Stimulated activated CD4-positive, alpha-beta T cell treated with anti-CD3 and anti-CD28 coated beads, TNF-alpha, amount 100 ng/mL, for 48 hours (primary cell): ENCODE results near the gene SNORC.

Experiments
- DNase-seq, 3 donors: peaks; one replicate each; pipeline ENCODE4 v3.0.0-alpha.2; 2020; ENCODE audit warnings: low read depth in 3 of 3

Gene SNORC

GRCh38 chr2:232926431-232926939 lies 56.4 kb downstream of the SNORC start:
- DNase-seq = no peak

GRCh38 chr2:232927032-232927792 lies 57.1 kb downstream of the SNORC start:
- no peak for DNase-seq

- DNase-seq = no peak
Observed at GRCh38 chr2:232927793-232928550, 57.9 kb downstream of the SNORC start.
